Transverse colon (tissue), 4 donors: Measurements from ENCODE around the gene RPL28. TPM values are rescaled to one million over a fixed set of nuclear protein-coding genes. Genes with fewer than 3 reads are reported as not detected.

Experiments
- DNase-seq: peaks from one replicate; pipeline ENCODE4 v3.0.0-alpha.2; 2019
- H3K27ac ChIP-seq, 4 donors: fragments of 200-600 bp; sonication (generic); 2 replicates each; pipeline ENCODE4 v1.5.1; 2016 to 2018; ENCODE audit warnings: inconsistent platforms in 4 of 4
- H3K27me3 ChIP-seq: fragments of 200-600 bp; sonication (generic); 2 replicates; pipeline ENCODE4 v1.5.1; 2017; ENCODE audit warnings: inconsistent platforms
- H3K36me3 ChIP-seq, 4 donors: fragments of 200-600 bp; sonication (generic); 2 replicates each; pipeline ENCODE4 v1.5.1; 2017 to 2019; ENCODE audit warnings: inconsistent platforms in 4 of 4
- H3K4me1 ChIP-seq, 4 donors: fragments of 200-600 bp; sonication (generic); 2 replicates each; pipeline ENCODE4 v1.5.1; 2017 to 2020; ENCODE audit warnings: inconsistent platforms in 4 of 4
- H3K4me3 ChIP-seq, 4 donors: fragments of 200-600 bp; sonication (generic); 1 replicate in 1 of 4; 2 replicates in 3 of 4; pipeline versions ENCODE4 v1.5.1 to v1.6.1; 2017 to 2019; ENCODE audit warnings: inconsistent platforms in 4 of 4
- H3K9me3 ChIP-seq, 2 donors: fragments of 200-600 bp; sonication (generic); 2 replicates each; pipeline ENCODE4 v1.5.1; 2017 to 2019; ENCODE audit warnings: inconsistent platforms in 2 of 2
- CTCF ChIP-seq, 5 experiments: fragments of 200-600 bp in 3 of 5; fragments of 450-650 bp in 2 of 5; sonication (generic) in 3 of 5; IDR thresholded peaks; 1 replicate in 2 of 5; 2 replicates in 3 of 5; pipeline ENCODE4 v1.5.1; 2016 to 2017; ENCODE audit warnings: antibody characterized with exemption in 5 of 5, inconsistent platforms in 3 of 5, mild to moderate bottlenecking in 2 of 5, moderate library complexity in 1 of 5
- EP300 ChIP-seq: sonication (generic); formaldehyde crosslinking; IDR thresholded peaks from one replicate; pipeline ENCODE4 v1.6.1; 2017; ENCODE audit warnings: antibody characterized with exemption, low read depth
- POLR2A ChIP-seq: fragments of 450-650 bp; IDR thresholded peaks from one replicate; pipeline ENCODE4 v1.6.1; 2016; ENCODE audit warnings: antibody characterized with exemption, mild to moderate bottlenecking, moderate library complexity
- POLR2AphosphoS5 ChIP-seq, 3 donors: sonication (generic); formaldehyde crosslinking; IDR thresholded peaks; one replicate each; pipeline ENCODE4 v1.6.1; 2016; ENCODE audit warnings: antibody characterized with exemption in 3 of 3
- WGBS, 2 donors: methylation state at CpG; one replicate each; pipeline ENCODE4 v1.1.5; 2018; ENCODE audit warnings: low coverage in 1 of 2; 5-methylcytosine and 5-hydroxymethylcytosine counted together
- in situ Hi-C, 4 donors: fragments of 200-750 bp; cut with MboI; loops; one replicate each; pipeline versions ENCODE4 v1.15.0 to v1.15.1; 2017; ENCODE audit warnings: low sequenced_read_pairs in 3 of 4, low pct_ligation_motif_present in 1 of 4, low pct_unique_long_range_greater_than_20kb in 1 of 4
- intact Hi-C: fragments of 100-400 bp; cut with DNase I; formaldehyde crosslinking; loops from one replicate; pipeline ENCODE4 v1.15.1; 2023; ENCODE audit warnings: low total_unique reads
- total RNA-seq, 4 donors: library from RNA; depleted of rRNA; stranded (reverse); fragments of >200 nt; gene quantifications; one replicate each; pipeline ENCODE4 v1.1.0, GENCODE V29; 2016

Gene RPL28
- total RNA-seq, 4 donors from 2014 or later: 448 to 648 (median 605) TPM

- in situ Hi-C loops (no loop called here), intact Hi-C loops (no loop called here)
- no peak for DNase-seq
- no peak overlapping the region for H3K27ac ChIP-seq
- no peak overlapping the region for H3K4me3 ChIP-seq
- no peaks in the 10 kb centered on the region for H3K27me3 ChIP-seq
- WGBS, 2 donors: 75% methylated on average over 9 of the region's 9 CpGs; no CpG with 5 or more reads in 1 of the 2 donors
- H3K9me3 ChIP-seq: no peaks in the 10 kb centered on the region
- TF ChIP-seq CTCF (IDR thresholded peaks at IDR 0.05) (no peak), POLR2A (no peak), POLR2AphosphoS5 (IDR thresholded peaks at IDR 0.05) (no peak), EP300 (no peak)
- H3K4me1 ChIP-seq: peaks cover 6 to 34% (median 20%) of the 10 kb centered on the region in 4 donors
- H3K36me3 ChIP-seq: peaks cover 0 to 4% (median 0%) of the 10 kb centered on the region in 4 donors
These were observed 41.3 kb upstream of the RPL28 start for GRCh38 chr19:55344444-55344843.

- no peak overlapping the region for H3K4me3 ChIP-seq
- 84 to 86% methylated on average over 7 to 22 of the region's 22 CpGs for WGBS, 2 donors
- in situ Hi-C loops: no loop called here
These were observed 40.5 kb upstream of the RPL28 start for GRCh38 chr19:55345101-55345817.

GRCh38 chr19:55345818-55346724 is 39.7 kb upstream of the RPL28 start:
- in situ Hi-C loops (no loop called here), intact Hi-C loops (no loop called here)
- no peaks in the 10 kb centered on the region for H3K9me3 ChIP-seq
- peaks cover under 1% of the 10 kb centered on the region for H3K27me3 ChIP-seq
- no peak overlapping the region for H3K4me3 ChIP-seq
- peaks cover 0 to 4% (median 0%) of the 10 kb centered on the region in 4 donors for H3K36me3 ChIP-seq
- DNase-seq: peak; percentile 72
- peaks cover under 1 to 21% (median 14%) of the 10 kb centered on the region in 4 donors for H3K4me1 ChIP-seq
- H3K27ac ChIP-seq: no peak overlapping the region
- WGBS, 2 donors: 81% methylated on average over 43 of the region's 43 CpGs; no CpG with 5 or more reads in 1 of the 2 donors
- TF ChIP-seq EP300 (no peak), POLR2A (no peak)

More at GRCh38 chr19:55345101-55345817, 40.5 kb upstream of the RPL28 start:
- intact Hi-C loops: no loop called here
- H3K27ac ChIP-seq: no peak overlapping the region
- no peaks in the 10 kb centered on the region for H3K9me3 ChIP-seq
- H3K4me1 ChIP-seq: peaks cover 6 to 29% (median 18%) of the 10 kb centered on the region in 4 donors
- H3K27me3 ChIP-seq: no peaks in the 10 kb centered on the region
- no peak for TF ChIP-seq POLR2A
- no peak for TF ChIP-seq POLR2AphosphoS5 (IDR thresholded peaks at IDR 0.05)
- TF ChIP-seq EP300: no peak
- TF ChIP-seq CTCF (IDR thresholded peaks at IDR 0.05): no peak
- H3K36me3 ChIP-seq: peaks cover 0 to 4% (median 0%) of the 10 kb centered on the region in 4 donors
- DNase-seq: no peak

GRCh38 chr19:55346725-55347441 is 38.8 kb upstream of the RPL28 start:
- H3K4me3 ChIP-seq: no peak overlapping the region
- in situ Hi-C loops: no loop called here
- H3K27ac ChIP-seq: no peak overlapping the region
- intact Hi-C loops: no loop called here
- peaks cover 0 to 15% (median 10%) of the 10 kb centered on the region in 4 donors for H3K4me1 ChIP-seq
- no peaks in the 10 kb centered on the region for H3K9me3 ChIP-seq
- peaks cover 0 to 4% (median 0%) of the 10 kb centered on the region in 4 donors for H3K36me3 ChIP-seq
- WGBS, 2 donors: 90% methylated on average over 41 of the region's 41 CpGs; no CpG with 5 or more reads in 1 of the 2 donors
- H3K27me3 ChIP-seq: peaks cover 8% of the 10 kb centered on the region
- no peak for TF ChIP-seq POLR2A
- TF ChIP-seq POLR2AphosphoS5 (IDR thresholded peaks at IDR 0.05): no peak
- TF ChIP-seq CTCF (IDR thresholded peaks at IDR 0.05): no peak
- TF ChIP-seq EP300: no peak
- DNase-seq: no peak
